Lung (tissue), 12 donors: ENCODE data around the gene TRA2B. TPM values are rescaled to one million over a fixed set of nuclear protein-coding genes. Genes with fewer than 3 reads are reported as not detected.

Source experiments
- ATAC-seq: fragments of 200-7000 bp; cut with Tn5 transposase; one replicate; pipeline ENCODE4 v1.9.1; 2020; ENCODE audit warnings: moderate number of reproducible peaks; ENCODE audit not compliant: insufficient read depth, low FRiP score
- DNase-seq, 3 donors: peaks; one replicate each; pipeline ENCODE4 v3.0.0-alpha.2; 2013 to 2017
- H3K27ac ChIP-seq, 2 donors: one replicate each; pipeline ENCODE4 v1.5.1; 2013; ENCODE audit warnings: mild to moderate bottlenecking in 2 of 2, moderate library complexity in 2 of 2, control low read depth in 1 of 2, inconsistent platforms in 1 of 2, low read depth in 1 of 2, low read length in 1 of 2
- H3K27me3 ChIP-seq, 3 donors: one replicate each; pipeline ENCODE4 v1.5.1; 2013; ENCODE audit warnings: low read length in 2 of 3; ENCODE audit not compliant: control insufficient read depth in 3 of 3, insufficient read depth in 3 of 3
- H3K36me3 ChIP-seq, 4 donors: one replicate each; pipeline ENCODE4 v1.5.1; 2013; ENCODE audit warnings: low read length in 4 of 4, mild to moderate bottlenecking in 1 of 4, moderate library complexity in 1 of 4; ENCODE audit not compliant: control insufficient read depth in 4 of 4, insufficient read depth in 4 of 4
- H3K4me1 ChIP-seq, 5 donors: one replicate each; pipeline ENCODE4 v1.5.1; 2013; ENCODE audit warnings: low read length in 5 of 5, mild to moderate bottlenecking in 2 of 5, moderate library complexity in 1 of 5; ENCODE audit not compliant: control insufficient read depth in 5 of 5, insufficient read depth in 5 of 5
- H3K4me3 ChIP-seq: one replicate; pipeline ENCODE4 v1.5.1; 2013; ENCODE audit warnings: mild to moderate bottlenecking, control low read depth, moderate library complexity
- H3K9ac ChIP-seq, 2 donors: one replicate each; pipeline ENCODE4 v1.5.1; 2013; ENCODE audit warnings: low read length in 2 of 2, control low read depth in 1 of 2; ENCODE audit not compliant: insufficient read depth in 1 of 2
- H3K9me3 ChIP-seq, 4 donors: one replicate each; pipeline ENCODE4 v1.5.1; 2013; ENCODE audit warnings: low read length in 3 of 4, mild to moderate bottlenecking in 1 of 4, moderate library complexity in 1 of 4; ENCODE audit not compliant: control insufficient read depth in 4 of 4, insufficient read depth in 3 of 4
- WGBS, 2 donors: extraction: QIAGEN DNeasy Blood & Tissue Kit; methylation state at CpG; one replicate each; pipeline ENCODE4 v1.1.7; 2013; 5-methylcytosine and 5-hydroxymethylcytosine counted together
- polyA plus RNA-seq, 2 donors: library from polyadenylated mRNA; stranded (reverse); fragments of 200-250 nt; gene quantifications; one replicate each; pipeline ENCODE4 v1.2.1, GENCODE V29; 2013
- total RNA-seq, 2 donors: library from RNA; depleted of rRNA in 1 of 2; stranded (reverse); fragments of >200 nt in 1 of 2; gene quantifications; one replicate each; pipeline ENCODE4 v1.2.1, GENCODE V29; 2014 to 2021
- TF ChIP-seq, protein P1 (sequence below): IDR thresholded peaks from 2 replicates; pipeline ENCODE4 v1.5.1; 2012; ENCODE audit warnings: mild to moderate bottlenecking; ENCODE audit errors: control extremely low read depth, extremely low read depth
- donor health status: control.
- donor health status: control.
- donor health status: Bipolar disorder and iron deficiency.
- donor health status: healthy.
- donor health status: DM: yes; HTN: yes; CAD: no.

Gene TRA2B
- total and polyA plus RNA-seq, 4 donors = 61.2 to 263 (median 95.4) TPM

DNA sequence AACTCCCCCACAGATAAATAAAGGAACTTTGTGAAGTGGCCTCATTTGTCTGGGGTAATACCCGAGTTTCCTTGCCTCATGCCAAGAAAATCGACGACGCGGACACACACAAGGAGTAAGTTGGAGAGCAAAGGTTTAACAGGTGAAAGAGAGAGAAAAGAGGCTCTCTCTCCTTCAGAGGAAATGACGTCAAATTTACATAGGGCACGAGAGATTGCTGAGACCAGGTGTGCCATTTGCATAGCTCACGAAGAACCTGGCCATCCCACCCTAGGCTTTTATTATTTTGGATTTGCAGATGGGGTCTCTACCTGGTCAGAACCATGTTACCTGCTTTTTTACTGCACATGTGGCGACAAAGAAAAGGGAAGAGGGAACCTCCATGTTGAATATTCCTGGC, 63.7 kb downstream of the TRA2B start:
- Histone ChIP-seq H3K9ac (no peak overlapping the region), H3K27me3 (no peaks in the 10 kb centered on the region), H3K4me3 (no peak overlapping the region), H3K4me1 (no peaks in the 10 kb centered on the region), H3K9me3 (no peaks in the 10 kb centered on the region), H3K36me3 (no peaks in the 10 kb centered on the region), H3K27ac (no peak overlapping the region)
- TF ChIP-seq, protein P1, sequence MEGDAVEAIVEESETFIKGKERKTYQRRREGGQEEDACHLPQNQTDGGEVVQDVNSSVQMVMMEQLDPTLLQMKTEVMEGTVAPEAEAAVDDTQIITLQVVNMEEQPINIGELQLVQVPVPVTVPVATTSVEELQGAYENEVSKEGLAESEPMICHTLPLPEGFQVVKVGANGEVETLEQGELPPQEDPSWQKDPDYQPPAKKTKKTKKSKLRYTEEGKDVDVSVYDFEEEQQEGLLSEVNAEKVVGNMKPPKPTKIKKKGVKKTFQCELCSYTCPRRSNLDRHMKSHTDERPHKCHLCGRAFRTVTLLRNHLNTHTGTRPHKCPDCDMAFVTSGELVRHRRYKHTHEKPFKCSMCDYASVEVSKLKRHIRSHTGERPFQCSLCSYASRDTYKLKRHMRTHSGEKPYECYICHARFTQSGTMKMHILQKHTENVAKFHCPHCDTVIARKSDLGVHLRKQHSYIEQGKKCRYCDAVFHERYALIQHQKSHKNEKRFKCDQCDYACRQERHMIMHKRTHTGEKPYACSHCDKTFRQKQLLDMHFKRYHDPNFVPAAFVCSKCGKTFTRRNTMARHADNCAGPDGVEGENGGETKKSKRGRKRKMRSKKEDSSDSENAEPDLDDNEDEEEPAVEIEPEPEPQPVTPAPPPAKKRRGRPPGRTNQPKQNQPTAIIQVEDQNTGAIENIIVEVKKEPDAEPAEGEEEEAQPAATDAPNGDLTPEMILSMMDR = no peak
- 62 to 70% methylated on average over 9 of the region's 9 CpGs for WGBS, 2 donors
- no peak for ATAC-seq
- DNase-seq = no peak

DNA sequence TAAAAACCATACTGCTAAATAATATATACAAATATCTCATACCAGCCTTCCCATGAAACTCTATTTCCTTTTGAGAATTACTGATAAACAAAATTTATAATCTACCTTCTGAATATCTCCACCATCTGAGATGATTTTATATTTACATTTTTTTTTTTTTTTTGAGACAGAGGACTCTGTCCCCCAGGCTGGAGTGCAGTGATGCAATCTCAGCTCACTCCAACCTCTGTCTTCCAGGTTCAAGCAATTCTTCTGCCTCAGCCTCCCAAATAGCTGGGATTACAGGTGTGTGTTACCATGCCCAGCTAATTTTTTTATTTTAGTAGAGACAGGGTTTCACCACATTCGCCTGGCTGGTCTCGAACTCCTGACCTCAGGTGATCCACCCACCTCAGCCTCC, 70.2 kb downstream of the TRA2B start:
- Histone ChIP-seq H3K4me1 (no peaks in the 10 kb centered on the region), H3K36me3 (no peaks in the 10 kb centered on the region), H3K4me3 (no peak overlapping the region), H3K9me3 (no peaks in the 10 kb centered on the region), H3K27ac (no peak overlapping the region), H3K27me3 (no peaks in the 10 kb centered on the region), H3K9ac (no peak overlapping the region)
- WGBS, 2 donors = 95 to 100% methylated on average over 2 of the region's 2 CpGs
- DNase-seq = no peak
- no peak for ATAC-seq
- TF ChIP-seq, protein P1 = no peak

DNA sequence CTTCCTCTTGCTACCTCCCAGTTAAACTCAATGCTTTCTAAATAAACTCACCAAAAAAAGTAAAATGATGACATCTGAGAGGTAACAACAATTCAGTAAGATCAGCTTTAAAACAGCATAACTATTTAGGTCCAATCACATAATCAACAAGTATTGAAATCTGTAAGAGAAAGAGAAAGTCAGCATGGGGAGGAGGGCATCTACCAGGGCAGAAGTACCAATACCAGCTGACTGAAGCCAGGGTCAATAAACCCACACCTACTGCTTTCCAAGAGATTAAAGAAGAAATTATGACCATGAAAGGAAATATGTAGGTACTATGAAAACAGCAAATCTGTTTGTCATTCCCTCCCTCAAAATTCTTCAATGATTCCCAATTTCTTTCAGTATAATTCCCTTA, 70.8 kb downstream of the TRA2B start:
- H3K9ac ChIP-seq = no peak overlapping the region
- H3K9me3 ChIP-seq = no peaks in the 10 kb centered on the region
- no peak overlapping the region for H3K27ac ChIP-seq
- no peaks in the 10 kb centered on the region for H3K27me3 ChIP-seq
- H3K4me3 ChIP-seq = no peak overlapping the region
- H3K4me1 ChIP-seq = no peaks in the 10 kb centered on the region
- no peaks in the 10 kb centered on the region for H3K36me3 ChIP-seq
- TF ChIP-seq, protein P1 = no peak
- ATAC-seq (no peak), DNase-seq (no peak)

DNA sequence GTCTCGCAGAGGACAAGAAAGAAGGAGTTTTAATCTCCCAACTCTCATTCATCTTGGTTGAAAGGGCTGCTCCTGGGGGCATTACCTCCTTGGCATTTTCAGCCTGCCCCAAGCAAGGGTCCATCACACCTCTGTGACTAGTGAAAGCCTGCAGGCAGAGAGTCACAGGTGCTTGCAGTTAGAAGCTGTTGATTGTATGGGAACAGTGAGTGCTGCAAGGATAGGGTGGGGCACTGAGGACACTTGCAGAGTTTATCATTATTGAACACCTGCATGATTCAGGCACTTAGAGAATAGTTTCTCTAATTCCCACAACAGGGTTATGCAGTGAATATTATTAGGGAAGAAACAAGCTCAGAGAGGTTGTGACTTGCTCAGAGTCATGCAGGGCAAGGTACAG, 71.3 kb downstream of the TRA2B start:
- no peak overlapping the region for H3K9ac ChIP-seq
- no peaks in the 10 kb centered on the region for H3K27me3 ChIP-seq
- ATAC-seq (no peak), DNase-seq (no peak)
- TF ChIP-seq, protein P1 = no peak
- no peaks in the 10 kb centered on the region for H3K36me3 ChIP-seq
- H3K27ac ChIP-seq = no peak overlapping the region
- no peaks in the 10 kb centered on the region for H3K9me3 ChIP-seq
- no peak overlapping the region for H3K4me3 ChIP-seq
- H3K4me1 ChIP-seq = no peaks in the 10 kb centered on the region
- 91 to 92% methylated on average over 1 of the region's 1 CpG for WGBS, 2 donors
